RWPE1 (cell line): ENCODE data around the gene FBRSL1.
A peak's percentile ranks its signal among the peaks of the same experiment; 100 is the strongest.

Source experiments
- CTCF ChIA-PET: fragments of 350-600 bp; sonication (Branson Sonifier 250); formaldehyde crosslinking; extraction: SDS; loops from one replicate; lab custom pipeline; 2021; lab: Yijun Ruan, JAX
- POLR2A ChIA-PET: fragments of 400-600 bp; formaldehyde crosslinking; extraction: SDS; loops from one replicate; lab custom pipeline; 2020; ENCODE audit warnings: antibody characterized with exemption; ENCODE audit not compliant: low non-redundant PET; lab: Yijun Ruan, JAX
- DNase-seq: peaks from one replicate; pipeline ENCODE4 v3.0.0; 2012; ENCODE audit warnings: low spot score
- H3K27ac ChIP-seq: fragments of 450-650 bp; 2 replicates; pipeline ENCODE4 v1.5.1; 2017
- TF ChIP-seq, protein P1 (sequence below): fragments of 450-650 bp; conservative IDR thresholded peaks from 2 replicates; pipeline ENCODE4 v1.5.1; 2017; ENCODE audit warnings: low read depth, mild to moderate bottlenecking

FBRSL1 gene

DNA sequence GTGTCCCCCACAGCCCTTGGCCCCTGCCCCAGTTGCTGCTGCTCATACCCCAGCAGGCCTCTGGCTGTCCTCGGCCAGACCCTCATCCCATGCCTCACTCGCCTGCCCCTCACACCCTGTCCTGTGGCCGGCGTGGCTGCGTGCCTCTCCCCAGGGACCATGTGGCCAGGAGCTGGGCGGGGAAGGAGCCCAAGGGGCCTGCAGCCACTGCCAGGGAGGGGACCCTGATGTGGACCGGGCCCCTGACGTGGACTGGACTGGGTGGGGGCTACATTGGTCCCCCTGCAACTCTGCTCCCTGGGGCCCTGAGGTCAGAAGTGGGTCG is 10.9 kb downstream of the FBRSL1 start:
- no peak for DNase-seq
- TF ChIP-seq, protein P1, sequence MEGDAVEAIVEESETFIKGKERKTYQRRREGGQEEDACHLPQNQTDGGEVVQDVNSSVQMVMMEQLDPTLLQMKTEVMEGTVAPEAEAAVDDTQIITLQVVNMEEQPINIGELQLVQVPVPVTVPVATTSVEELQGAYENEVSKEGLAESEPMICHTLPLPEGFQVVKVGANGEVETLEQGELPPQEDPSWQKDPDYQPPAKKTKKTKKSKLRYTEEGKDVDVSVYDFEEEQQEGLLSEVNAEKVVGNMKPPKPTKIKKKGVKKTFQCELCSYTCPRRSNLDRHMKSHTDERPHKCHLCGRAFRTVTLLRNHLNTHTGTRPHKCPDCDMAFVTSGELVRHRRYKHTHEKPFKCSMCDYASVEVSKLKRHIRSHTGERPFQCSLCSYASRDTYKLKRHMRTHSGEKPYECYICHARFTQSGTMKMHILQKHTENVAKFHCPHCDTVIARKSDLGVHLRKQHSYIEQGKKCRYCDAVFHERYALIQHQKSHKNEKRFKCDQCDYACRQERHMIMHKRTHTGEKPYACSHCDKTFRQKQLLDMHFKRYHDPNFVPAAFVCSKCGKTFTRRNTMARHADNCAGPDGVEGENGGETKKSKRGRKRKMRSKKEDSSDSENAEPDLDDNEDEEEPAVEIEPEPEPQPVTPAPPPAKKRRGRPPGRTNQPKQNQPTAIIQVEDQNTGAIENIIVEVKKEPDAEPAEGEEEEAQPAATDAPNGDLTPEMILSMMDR: no peak
- ChIA-PET POLR2A (no interaction called here), CTCF (no interaction called here)
- H3K27ac ChIP-seq: no peak overlapping the region

DNA sequence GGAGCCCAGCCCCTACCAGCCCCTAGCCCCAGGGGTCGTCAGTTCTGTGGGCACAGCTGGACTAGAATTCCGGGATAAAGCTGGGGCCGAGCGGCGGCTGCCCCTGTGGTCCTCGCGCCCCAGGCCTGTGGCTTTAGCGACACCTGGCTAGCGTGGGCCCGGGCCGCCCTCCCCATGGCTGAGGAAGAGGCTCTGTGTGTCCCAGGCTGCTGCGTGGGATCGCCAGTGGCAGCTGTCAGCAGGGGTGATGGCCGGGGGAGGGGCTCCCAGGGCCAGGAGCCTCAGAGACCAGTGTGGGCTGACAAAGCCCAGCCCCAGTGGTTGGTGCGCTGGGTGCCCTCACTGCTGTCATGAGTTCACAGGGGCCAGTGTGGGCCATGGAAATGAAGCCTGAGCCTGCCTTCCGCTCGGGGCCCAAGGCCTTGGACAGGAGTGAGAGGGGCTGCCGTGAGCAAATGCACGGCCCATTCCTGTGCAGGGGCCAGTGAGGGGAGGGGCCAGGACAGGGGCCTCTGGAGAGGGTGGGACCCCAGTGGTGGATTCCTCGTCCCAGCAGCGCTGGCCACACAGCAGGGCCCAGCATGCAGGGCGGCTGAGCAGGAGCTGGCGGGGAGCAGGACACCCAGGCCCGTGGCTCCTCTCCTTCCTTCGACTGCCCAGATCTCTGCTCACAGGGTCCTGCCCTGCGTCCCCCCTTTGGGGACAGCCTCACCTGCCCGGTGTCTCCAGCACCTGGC is 11.4 kb downstream of the FBRSL1 start:
- peak overlapping the region; percentile 16; the same call in 1 of the 2 replicates for H3K27ac ChIP-seq
- no peak for DNase-seq
- TF ChIP-seq, protein P1: no peak
- CTCF ChIA-PET: no interaction called here
- POLR2A ChIA-PET: no interaction called here

DNA sequence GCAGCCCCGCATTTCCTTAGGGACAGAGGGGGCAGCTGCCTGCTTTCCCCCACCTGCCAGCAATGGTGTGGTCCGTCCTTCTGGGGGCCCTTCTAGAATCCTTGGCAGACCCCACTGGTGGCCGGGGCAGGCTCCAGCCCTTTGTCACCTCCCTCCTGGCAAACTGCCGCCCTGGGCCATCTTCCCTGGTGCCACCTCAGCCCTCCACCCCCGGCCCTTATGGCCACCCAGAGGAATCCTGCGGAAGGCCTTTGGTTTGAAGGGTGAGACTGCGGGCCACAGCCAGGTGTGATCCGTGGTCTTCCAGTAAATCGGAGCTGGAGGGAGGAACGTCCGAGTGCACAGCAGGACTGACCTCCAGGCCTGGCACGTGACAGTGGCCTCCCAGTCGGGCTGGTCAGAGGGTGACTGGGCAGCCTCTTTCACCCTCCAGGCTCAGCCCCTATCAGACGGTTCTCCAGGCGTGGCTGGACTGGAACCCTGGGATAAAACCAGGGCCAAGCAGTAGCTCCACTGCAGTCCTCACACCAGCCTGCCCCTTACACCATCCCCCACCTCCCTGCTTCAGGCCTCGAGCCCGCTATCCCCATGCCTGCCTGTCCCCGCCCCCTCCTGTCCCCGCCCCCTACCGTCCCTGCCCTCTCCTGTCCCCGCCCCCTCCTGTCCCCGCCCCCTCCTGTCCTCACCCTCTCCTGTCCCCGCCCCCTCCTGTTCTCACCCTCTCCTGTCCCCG is 12.4 kb downstream of the FBRSL1 start:
- ChIA-PET CTCF (interaction anchor here (0.7 to 1.3 kb wide), 2 partner anchors 21 to 114 kb away, joined by 3 read pairs; no protein-coding TSS in a partner anchor), POLR2A (no interaction called here)
- TF ChIP-seq, protein P1: no peak
- peak overlapping the region; percentile 16; the same call in 1 of the 2 replicates for H3K27ac ChIP-seq
- DNase-seq: peak; percentile 51

DNA sequence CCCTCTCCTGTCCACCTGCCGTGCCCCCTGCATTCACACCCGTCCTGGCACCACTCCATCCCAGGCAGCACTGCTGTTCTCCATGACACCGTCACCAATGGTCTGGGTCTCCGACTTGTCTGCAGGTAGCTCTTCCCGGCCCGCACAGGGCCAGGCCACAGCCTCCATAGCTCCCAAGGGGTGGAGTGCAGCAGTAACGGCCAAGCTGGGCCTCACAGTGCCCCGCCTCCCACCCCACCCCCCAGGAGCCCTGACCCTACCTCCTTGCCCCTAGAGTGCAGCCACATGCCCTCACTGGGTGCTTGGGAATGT is 12.9 kb downstream of the FBRSL1 start:
- TF ChIP-seq, protein P1: no peak
- DNase-seq: no peak
- CTCF ChIA-PET: interaction anchor here (0.7 to 1.3 kb wide), 2 partner anchors 21 to 114 kb away, joined by 3 read pairs; no protein-coding TSS in a partner anchor
- peak overlapping the region; percentile 83 for H3K27ac ChIP-seq
- POLR2A ChIA-PET: no interaction called here

DNA sequence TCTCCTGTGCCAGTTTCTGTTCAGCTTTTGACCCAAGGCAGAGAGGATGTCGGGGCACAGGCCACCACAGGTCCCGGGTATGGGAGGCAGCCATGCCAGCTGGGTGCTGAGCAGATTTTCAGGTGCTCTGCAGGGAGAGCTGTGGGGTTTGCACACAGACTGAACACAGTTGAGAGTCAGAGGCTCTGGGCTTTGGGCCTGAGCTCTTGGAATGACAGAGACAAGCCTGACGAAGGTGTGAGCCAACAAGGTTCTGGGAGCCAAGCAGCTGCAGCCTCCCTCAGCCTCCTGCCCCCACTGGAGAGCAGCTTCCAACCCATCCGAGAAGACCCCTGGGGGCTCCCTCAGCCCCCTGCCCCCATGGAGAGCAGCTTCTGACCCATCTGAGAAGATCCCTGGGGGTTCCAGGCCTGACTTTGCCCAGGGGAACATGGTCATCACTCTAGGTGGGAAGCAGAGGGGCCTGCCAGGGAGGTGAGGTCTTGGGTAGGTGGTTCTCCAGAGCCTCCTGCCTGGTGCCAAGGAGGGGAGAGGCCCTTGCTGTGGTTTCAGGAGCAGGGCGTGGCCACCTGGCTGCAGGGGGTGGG is 13.8 kb downstream of the FBRSL1 start:
- TF ChIP-seq, protein P1: no peak
- peak overlapping the region; percentile 83 for H3K27ac ChIP-seq
- ChIA-PET CTCF (interaction anchor here (0.8 to 1.3 kb wide), 2 partner anchors 20 to 111 kb away, joined by 3 read pairs; no protein-coding TSS in a partner anchor), POLR2A (no interaction called here)
- no peak for DNase-seq

DNA sequence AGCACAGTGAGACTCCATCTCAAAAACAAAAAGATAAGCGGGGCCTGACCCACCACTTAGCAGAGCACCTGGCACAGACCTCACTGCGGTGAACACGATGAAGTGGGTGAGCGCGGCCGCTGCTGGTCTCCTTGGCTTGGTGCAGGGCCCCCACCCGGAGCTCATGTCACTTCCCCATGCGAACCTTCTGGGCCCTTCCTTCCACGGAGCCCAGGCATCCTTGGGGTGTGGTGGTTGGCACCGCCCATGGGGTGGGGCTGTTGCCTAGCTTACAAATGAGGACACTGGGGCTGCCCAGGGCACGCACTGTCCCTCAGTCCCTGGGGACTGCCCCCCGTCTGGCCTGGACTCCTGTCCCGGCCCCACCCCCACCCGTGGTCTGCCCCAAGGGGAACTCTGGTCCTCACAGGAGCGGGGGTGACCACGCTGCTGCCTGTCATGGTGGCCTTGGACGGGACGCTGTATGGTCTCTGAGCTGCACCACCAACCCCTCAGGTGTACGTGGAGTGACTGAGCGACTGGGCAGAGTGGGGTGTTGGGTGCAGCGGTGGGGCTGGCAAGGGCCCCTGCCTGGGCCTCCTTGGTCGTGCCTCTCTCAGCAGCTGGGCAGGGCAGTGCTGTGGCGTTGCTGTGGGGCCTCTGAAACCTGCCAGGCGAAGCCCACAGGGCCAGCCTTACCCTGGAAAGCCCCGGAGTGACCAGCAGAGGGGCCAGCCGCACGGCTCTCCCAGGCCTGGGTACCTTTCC is 15.3 kb downstream of the FBRSL1 start:
- POLR2A ChIA-PET: no interaction called here
- TF ChIP-seq, protein P1: no peak
- CTCF ChIA-PET: interaction anchor here (0.5 to 1.4 kb wide), 5 partner anchors 10 to 56 kb away, joined by 3 to 6 read pairs (median 5); no protein-coding TSS in a partner anchor
- H3K27ac ChIP-seq: peak overlapping the region; percentile 83
- DNase-seq: no peak
